H1 (cell line): Measurements from ENCODE around the gene TMEM168. TPM values are rescaled to one million over a fixed set of nuclear protein-coding genes. Genes with fewer than 3 reads are reported as not detected.
A peak's percentile ranks its signal among the peaks of the same experiment; 100 is the strongest.

Experiments used
- ATF2 ChIP-seq: IDR thresholded peaks from 2 replicates; pipeline ENCODE4 v1.6.1; 2012; ENCODE audit warnings: low read length, inconsistent platforms
- BACH1 ChIP-seq: IDR thresholded peaks from 2 replicates; pipeline ENCODE4 v1.6.1; 2012; ENCODE audit warnings: low read length, improper control_type of control experiment
- CEBPB ChIP-seq: IDR thresholded peaks from 2 replicates; pipeline ENCODE4 v1.6.1; 2012; ENCODE audit warnings: low read depth, low read length
- CHD2 ChIP-seq: IDR thresholded peaks from 2 replicates; pipeline ENCODE4 v1.6.1; 2012; ENCODE audit warnings: low read length, improper control_type of control experiment
- CTCF ChIP-seq, 3 experiments: IDR thresholded peaks; 1 replicate in 2 of 3; 2 replicates in 1 of 3; pipeline versions ENCODE4 v1.5.1 to v1.6.1; 2011; ENCODE audit warnings: low read length in 3 of 3, mild to moderate bottlenecking in 3 of 3, inconsistent platforms in 2 of 3, low read depth in 1 of 3, moderate library complexity in 1 of 3; ENCODE audit not compliant: insufficient read depth in 1 of 3; ENCODE audit errors: control extremely low read depth in 1 of 3
- FOSL1 ChIP-seq: IDR thresholded peaks from 2 replicates; pipeline ENCODE4 v1.6.1; 2011; ENCODE audit warnings: mild to moderate bottlenecking, low read depth, low read length, moderate library complexity; ENCODE audit not compliant: insufficient read depth
- KDM1A ChIP-seq: fragments of 200-600, 300-600 bp; sonication (generic); IDR thresholded peaks from 2 replicates; pipeline ENCODE4 v1.7.1; 2016; ENCODE audit warnings: mild to moderate bottlenecking, low read length, borderline replicate concordance
- KDM4A ChIP-seq: IDR thresholded peaks from one replicate; pipeline ENCODE4 v1.7.1; 2012; ENCODE audit warnings: low read depth, mild to moderate bottlenecking, moderate library complexity, low read length, inconsistent platforms; ENCODE audit not compliant: severe bottlenecking
- POLR2A ChIP-seq, 2 experiments: IDR thresholded peaks; 1 replicate in 1 of 2; 2 replicates in 1 of 2; pipeline ENCODE4 v1.6.1; 2011; ENCODE audit warnings: low read depth in 2 of 2, low read length in 2 of 2, mild to moderate bottlenecking in 2 of 2; ENCODE audit errors: control extremely low read depth in 1 of 2
- RBBP5 ChIP-seq: IDR thresholded peaks from 2 replicates; pipeline ENCODE4 v1.7.1; 2012; ENCODE audit warnings: low read depth, mild to moderate bottlenecking, inconsistent platforms, low read length, moderate library complexity, borderline replicate concordance
- RNF2 ChIP-seq: fragments of 200-900, 300-1000 bp; sonication (generic); IDR thresholded peaks from 2 replicates; pipeline ENCODE4 v1.7.1; 2016; ENCODE audit warnings: borderline replicate concordance, low read depth, mild to moderate bottlenecking, antibody characterized with exemption, low read length; ENCODE audit not compliant: poor library complexity, severe bottlenecking; ENCODE audit errors: missing control alignments
- RXRA ChIP-seq: IDR thresholded peaks from 2 replicates; pipeline ENCODE4 v1.6.1; 2011; ENCODE audit warnings: low read depth, mild to moderate bottlenecking, low read length, moderate library complexity; ENCODE audit not compliant: insufficient read depth
- SIN3A ChIP-seq, 2 experiments: IDR thresholded peaks in 1 of 2; conservative IDR thresholded peaks in 1 of 2; 2 replicates each; pipeline ENCODE4 v1.6.1; 2011 to 2012; ENCODE audit warnings: low read length in 2 of 2, improper control_type of control experiment in 1 of 2, low read depth in 1 of 2, mild to moderate bottlenecking in 1 of 2
- TAF7 ChIP-seq: optimal IDR thresholded peaks from 2 replicates; pipeline ENCODE3; 2011; ENCODE audit warnings: low read depth, mild to moderate bottlenecking, inconsistent platforms, low read length, moderate library complexity, borderline replicate concordance
- TBP ChIP-seq: IDR thresholded peaks from 2 replicates; pipeline ENCODE4 v1.6.1; 2011; ENCODE audit warnings: low read depth, low read length, improper control_type of control experiment
- TEAD4 ChIP-seq: IDR thresholded peaks from 2 replicates; pipeline ENCODE4 v1.6.1; 2012; ENCODE audit warnings: low read depth, low read length, inconsistent platforms, mixed read lengths
- USF2 ChIP-seq: IDR thresholded peaks from 2 replicates; pipeline ENCODE4 v1.6.1; 2011; ENCODE audit warnings: low read length, improper control_type of control experiment
- YY1 ChIP-seq: IDR thresholded peaks from 2 replicates; pipeline ENCODE4 v1.6.1; 2011; ENCODE audit warnings: low read depth, mild to moderate bottlenecking, low read length
- polyA plus RNA-seq, 7 experiments: library from polyadenylated mRNA; depleted of rRNA in 3 of 7; stranded (reverse) in 5 of 7; unstranded in 2 of 7; fragments of >200 nt in 5 of 7; fragments of 200-250 nt in 2 of 7; gene quantifications; 1 replicate in 5 of 7; 2 replicates in 1 of 7; 4 replicates in 1 of 7; pipeline versions ENCODE4 v1.2.1 to v1.2.3, GENCODE V29; 2011 to 2013; ENCODE audit warnings: missing spikeins in 2 of 7, mixed read lengths in 2 of 7
- total RNA-seq: library from RNA; stranded (reverse); fragmentation: NEBNext Ultra II Directional; extraction: Animal tissue kit (Norgen Biotek cat#: 25700); gene quantifications from 2 replicates; pipeline ENCODE4 v1.2.1, GENCODE V29; 2021

Gene TMEM168
- total and polyA plus RNA-seq, 2 of the 8 experiments (the other 6 are each of a cell fraction or from before 2014, with no cell fraction given) = 8.9 to 11.1 TPM

GRCh38 chr7:112789817-112790585 lies at the start of gene TMEM168 (continued):
- TF ChIP-seq FOSL1 = no peak
- peak; percentile 98 for TF ChIP-seq RBBP5
- TF ChIP-seq RNF2 = no peak
- no peak; the same call in 1 of the 2 replicates for TF ChIP-seq KDM1A
- no peak for TF ChIP-seq ATF2
- peak; percentile 96 for TF ChIP-seq YY1
- TF ChIP-seq CEBPB = peak; percentile 93
- TF ChIP-seq TAF7 = peak; percentile 76
- no peak for TF ChIP-seq TEAD4
- no peak for TF ChIP-seq USF2
- TF ChIP-seq RXRA = no peak
- TF ChIP-seq SIN3A (conservative IDR thresholded peaks at IDR 0.05 in 1 of 2, IDR thresholded peaks at IDR 0.05 in 1 of 2; ENCODE audit: low read depth in 1 of 2, low read length in 2 of 2) = peak in 1 of 2 experiments; percentile 63; a peak in 1 of 4 replicates
- peak; percentile 50 for TF ChIP-seq BACH1
- TF ChIP-seq TBP = peak; percentile 70
- peak; percentile 47 to 90; a peak in 2 of 3 replicates for TF ChIP-seq POLR2A (IDR thresholded peaks at IDR 0.05; ENCODE audit: control extremely low read depth in 1 of 2, low read depth in 2 of 2, low read length in 2 of 2)
- no peak for TF ChIP-seq CHD2
- TF ChIP-seq KDM4A = peak; percentile 83
- peak in 1 of 3 experiments; percentile 10; a peak in 1 of 4 replicates for TF ChIP-seq CTCF (IDR thresholded peaks at IDR 0.05; ENCODE audit: control extremely low read depth in 1 of 3, insufficient read depth in 1 of 3, low read depth in 1 of 3, low read length in 3 of 3)
